MM.1S (cell line): Measurements from ENCODE around the gene PMEPA1.

ENCODE experiments used
- EZH2phosphoT487 ChIP-seq: fragments of 300-600 bp; sonication (generic); IDR thresholded peaks from 2 replicates; pipeline ENCODE4 v1.6.1; 2018; ENCODE audit warnings: antibody characterized with exemption, low read length
- TF ChIP-seq, protein P1 (sequence below): fragments of 300-600 bp; sonication (generic); IDR thresholded peaks from 2 replicates; pipeline ENCODE4 v1.5.1; 2016; ENCODE audit warnings: antibody characterized with exemption, low read length, mixed read lengths

- TF ChIP-seq, protein P1, sequence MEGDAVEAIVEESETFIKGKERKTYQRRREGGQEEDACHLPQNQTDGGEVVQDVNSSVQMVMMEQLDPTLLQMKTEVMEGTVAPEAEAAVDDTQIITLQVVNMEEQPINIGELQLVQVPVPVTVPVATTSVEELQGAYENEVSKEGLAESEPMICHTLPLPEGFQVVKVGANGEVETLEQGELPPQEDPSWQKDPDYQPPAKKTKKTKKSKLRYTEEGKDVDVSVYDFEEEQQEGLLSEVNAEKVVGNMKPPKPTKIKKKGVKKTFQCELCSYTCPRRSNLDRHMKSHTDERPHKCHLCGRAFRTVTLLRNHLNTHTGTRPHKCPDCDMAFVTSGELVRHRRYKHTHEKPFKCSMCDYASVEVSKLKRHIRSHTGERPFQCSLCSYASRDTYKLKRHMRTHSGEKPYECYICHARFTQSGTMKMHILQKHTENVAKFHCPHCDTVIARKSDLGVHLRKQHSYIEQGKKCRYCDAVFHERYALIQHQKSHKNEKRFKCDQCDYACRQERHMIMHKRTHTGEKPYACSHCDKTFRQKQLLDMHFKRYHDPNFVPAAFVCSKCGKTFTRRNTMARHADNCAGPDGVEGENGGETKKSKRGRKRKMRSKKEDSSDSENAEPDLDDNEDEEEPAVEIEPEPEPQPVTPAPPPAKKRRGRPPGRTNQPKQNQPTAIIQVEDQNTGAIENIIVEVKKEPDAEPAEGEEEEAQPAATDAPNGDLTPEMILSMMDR, result no peak
- no peak for TF ChIP-seq EZH2phosphoT487
These were observed 88.2 kb downstream of the PMEPA1 start for GRCh38 chr20:57621421-57622200.
